ENCODE measurements around the gene DCLRE1C.
A peak's percentile ranks its signal among the peaks of the same experiment; 100 is the strongest.
"Not testable (repeated sequence)": the region's sequence is repeated elsewhere in the genome, so short reads cannot be mapped to it uniquely, and the experiment has no call there.

- TF ChIP-seq POLR2A (IDR thresholded peaks at IDR 0.05), result not testable (repeated sequence)
- TF ChIP-seq CTCF (IDR thresholded peaks at IDR 0.05), result peak in 2 of 6 experiments; percentile 11 to 14
These were observed 37.3 kb upstream of the DCLRE1C start for GRCh38 chr10:14991035-14991749.

All from adrenal gland (tissue), 5 donors.